Ecto neural progenitor cell (in vitro differentiated cells): ENCODE data around the gene HRC.
"Not testable (repeated sequence)": the region's sequence is repeated elsewhere in the genome, so short reads cannot be mapped to it uniquely, and the experiment has no call there.

Experiments used
- DNase-seq: peaks from one replicate; pipeline ENCODE4 v3.0.0-alpha.2; 2018; ENCODE audit warnings: low spot score

Gene HRC

GRCh38 chr19:49157445-49158224 is 2.4 kb upstream of the HRC start, which contains the start of gene TRPM4:
Gene TRPM4, plus strand, starts transcription at chr19:49157792. Its CDS starts 75 bp downstream, at chr19:49157867.
- peak; percentile 94 for DNase-seq

GRCh38 chr19:49155820-49156346 is 687 bp upstream of the HRC start:
- DNase-seq = no peak

GRCh38 chr19:49154279-49154678 is 917 bp downstream of the HRC start:
- DNase-seq = no peak

GRCh38 chr19:49153167-49153809 is 1.9 kb downstream of the HRC start:
- DNase-seq = no peak

- no peak for DNase-seq
Measured at GRCh38 chr19:49152119-49152550, 3.1 kb downstream of the HRC start.

GRCh38 chr19:49151267-49152118 is 3.7 kb downstream of the HRC start:
- peak; percentile 86 for DNase-seq

- DNase-seq = no peak
Measured at GRCh38 chr19:49150944-49151243, 4.3 kb downstream of the HRC start.

GRCh38 chr19:49150106-49150943 is 4.9 kb downstream of the HRC start:
- peak; percentile 92 for DNase-seq

GRCh38 chr19:49149652-49150105 is 5.5 kb downstream of the HRC start:
- DNase-seq = peak; percentile 86

GRCh38 chr19:49148784-49149651 is 6.2 kb downstream of the HRC start:
- DNase-seq = peak; percentile 100

- DNase-seq = peak; percentile 48
Measured at GRCh38 chr19:49148044-49148682, 7.0 kb downstream of the HRC start.

GRCh38 chr19:49146408-49146770 is 8.8 kb downstream of the HRC start:
- DNase-seq = not testable (repeated sequence)

- DNase-seq = peak; percentile 98
Measured at GRCh38 chr19:49145573-49146407, 9.4 kb downstream of the HRC start.

GRCh38 chr19:49142866-49143335 is 12.3 kb downstream of the HRC start:
- DNase-seq = peak; percentile 96

GRCh38 chr19:49141352-49141751 is 13.8 kb downstream of the HRC start:
- DNase-seq = no peak

- no peak for DNase-seq
Measured at GRCh38 chr19:49140951-49141350, 14.2 kb downstream of the HRC start.

GRCh38 chr19:49136771-49137171 is 18.4 kb downstream of the HRC start:
- peak; percentile 44 for DNase-seq

GRCh38 chr19:49135686-49136085 is 19.5 kb downstream of the HRC start:
- no peak for DNase-seq
